HG03066 (cell line): Measurements from ENCODE around the gene NKAIN2.
"Not testable (repeated sequence)": the region's sequence is repeated elsewhere in the genome, so short reads cannot be mapped to it uniquely, and the experiment has no call there.

ENCODE experiments used
- ATAC-seq: cut with Tn5 transposase; IDR thresholded peaks from one replicate; pipeline ENCODE4 v1.9.1; 2021; ENCODE audit warnings: low read depth; ENCODE audit not compliant: unreplicated experiment

NKAIN2 gene

DNA sequence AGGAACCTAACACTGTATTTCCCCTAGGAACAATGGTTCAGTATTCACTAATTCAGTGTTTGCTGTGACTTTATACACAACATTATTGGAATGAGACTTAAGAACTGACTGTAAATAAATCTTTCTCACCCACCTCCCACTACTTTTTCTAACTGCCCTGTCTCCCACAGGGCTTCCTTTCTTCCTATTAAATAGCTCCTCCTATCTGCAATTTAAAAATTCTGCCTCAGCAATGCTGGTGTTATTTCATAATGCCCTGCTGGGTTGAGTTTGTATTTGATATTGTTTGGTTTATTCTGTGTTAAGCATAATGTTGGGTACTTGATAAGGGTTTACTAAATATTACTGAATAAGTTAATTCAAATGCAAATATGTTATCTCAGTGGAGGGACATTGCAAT, 585.5 kb downstream of the NKAIN2 start:
- no peak for ATAC-seq

DNA sequence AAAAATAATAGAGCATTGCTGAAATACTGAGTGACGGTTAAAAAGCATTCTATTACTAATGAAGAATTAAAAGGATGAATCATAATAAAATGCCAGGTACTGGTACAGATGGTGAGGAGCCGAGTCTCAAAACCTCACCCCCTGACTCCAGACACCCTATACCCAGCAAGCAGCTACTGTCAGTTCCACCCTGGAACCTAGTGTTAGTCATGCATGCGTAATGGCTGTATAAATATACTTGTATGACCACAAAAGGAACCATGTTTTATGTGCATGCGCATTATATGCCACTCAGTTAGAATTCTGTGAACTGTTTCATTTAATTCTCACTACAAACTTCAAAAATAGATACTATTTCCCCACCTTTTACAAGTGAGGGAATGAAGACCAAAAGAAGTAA, 589.9 kb downstream of the NKAIN2 start:
- ATAC-seq: no peak

DNA sequence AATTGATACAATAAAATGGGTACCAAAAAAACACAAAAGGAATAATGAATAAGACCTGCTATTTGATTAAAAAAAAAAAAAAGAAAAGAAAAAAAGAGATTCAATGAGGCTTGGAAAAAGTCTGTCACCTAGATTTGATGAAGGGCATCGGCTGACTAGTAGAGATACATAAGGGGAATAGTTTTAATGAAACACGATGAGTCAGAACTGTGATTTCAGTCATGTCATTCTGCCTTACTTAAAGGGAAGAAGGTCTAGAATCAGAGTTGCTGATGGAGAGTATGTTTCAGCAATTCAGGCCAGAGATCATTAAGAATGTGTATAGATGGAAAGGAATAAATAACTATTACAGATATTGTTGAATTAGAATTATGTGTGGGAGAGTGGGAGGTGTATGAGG, 592.7 kb downstream of the NKAIN2 start:
- ATAC-seq: no peak

DNA sequence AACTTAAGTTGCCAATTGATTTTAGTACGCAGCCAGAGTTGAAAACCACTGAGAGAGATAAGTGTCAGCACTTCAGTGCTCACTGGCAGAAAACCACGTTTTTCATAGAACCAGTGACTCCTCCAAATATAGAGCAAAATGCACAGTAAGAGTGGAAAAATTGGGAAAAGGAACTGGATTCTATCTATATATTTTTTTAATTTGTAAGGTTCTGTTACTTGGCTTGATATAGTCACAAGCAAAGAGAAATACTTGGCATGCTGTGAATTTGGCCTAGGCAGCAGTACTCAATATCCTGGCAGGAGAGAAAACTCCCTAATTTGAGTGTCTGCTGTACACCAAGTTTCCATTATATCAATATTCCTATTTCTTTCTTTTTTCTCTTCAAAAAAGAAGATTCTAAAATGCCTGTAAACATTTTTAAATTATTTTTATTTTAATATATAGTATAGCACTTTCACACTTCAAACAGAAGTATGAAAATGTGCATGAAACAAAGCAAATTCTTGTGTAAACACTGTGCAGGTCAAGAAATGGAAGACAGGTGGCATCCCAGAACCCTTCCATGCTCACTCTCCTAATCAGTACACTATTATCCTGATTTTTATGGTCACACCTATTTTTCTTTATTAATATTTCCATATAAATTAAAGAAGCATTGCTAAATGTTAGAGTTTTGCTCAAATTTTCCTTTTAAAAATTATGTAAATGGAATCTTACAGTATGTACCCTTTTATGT, 596.8 kb downstream of the NKAIN2 start:
- no peak for ATAC-seq

DNA sequence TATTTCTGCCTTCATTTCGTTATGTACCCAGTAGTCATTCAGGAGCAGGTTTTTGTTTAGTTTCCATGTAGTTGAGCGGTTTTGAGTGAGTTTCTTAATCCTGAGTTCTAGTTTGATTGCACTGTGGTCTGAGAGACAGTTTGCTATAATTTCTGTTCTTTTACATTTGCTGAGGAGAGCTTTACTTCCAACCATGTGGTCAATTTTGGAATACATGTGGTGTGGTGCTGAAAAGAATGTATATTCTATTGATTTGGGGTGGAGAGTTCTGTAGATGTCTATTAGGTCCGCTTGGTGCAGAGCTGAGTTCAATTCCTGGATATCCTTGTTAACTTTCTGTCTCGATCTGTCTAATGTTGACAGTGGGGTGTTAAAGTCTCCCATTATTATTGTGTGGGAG, 606.8 kb downstream of the NKAIN2 start:
- ATAC-seq: not testable (repeated sequence)

DNA sequence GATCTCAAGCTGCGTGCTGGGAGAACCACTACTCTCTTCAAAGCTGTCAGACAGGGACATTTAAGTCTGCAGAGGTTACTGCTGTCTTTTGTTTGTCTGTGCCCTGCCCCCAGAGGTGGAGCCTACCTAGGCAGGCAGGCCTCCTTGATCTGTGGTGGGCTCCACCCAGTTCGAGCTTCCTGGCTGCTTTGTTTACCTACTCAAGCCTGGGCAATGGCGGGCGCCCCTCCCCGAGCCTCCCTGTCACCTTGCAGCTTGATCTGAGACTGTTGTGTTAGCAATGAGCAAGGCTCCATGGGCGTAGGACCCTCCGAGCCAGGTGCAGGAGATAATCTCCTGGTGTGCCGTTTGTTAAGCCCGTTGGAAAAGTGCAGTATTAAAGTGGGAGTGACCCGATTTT, 609.0 kb downstream of the NKAIN2 start:
- not testable (repeated sequence) for ATAC-seq

DNA sequence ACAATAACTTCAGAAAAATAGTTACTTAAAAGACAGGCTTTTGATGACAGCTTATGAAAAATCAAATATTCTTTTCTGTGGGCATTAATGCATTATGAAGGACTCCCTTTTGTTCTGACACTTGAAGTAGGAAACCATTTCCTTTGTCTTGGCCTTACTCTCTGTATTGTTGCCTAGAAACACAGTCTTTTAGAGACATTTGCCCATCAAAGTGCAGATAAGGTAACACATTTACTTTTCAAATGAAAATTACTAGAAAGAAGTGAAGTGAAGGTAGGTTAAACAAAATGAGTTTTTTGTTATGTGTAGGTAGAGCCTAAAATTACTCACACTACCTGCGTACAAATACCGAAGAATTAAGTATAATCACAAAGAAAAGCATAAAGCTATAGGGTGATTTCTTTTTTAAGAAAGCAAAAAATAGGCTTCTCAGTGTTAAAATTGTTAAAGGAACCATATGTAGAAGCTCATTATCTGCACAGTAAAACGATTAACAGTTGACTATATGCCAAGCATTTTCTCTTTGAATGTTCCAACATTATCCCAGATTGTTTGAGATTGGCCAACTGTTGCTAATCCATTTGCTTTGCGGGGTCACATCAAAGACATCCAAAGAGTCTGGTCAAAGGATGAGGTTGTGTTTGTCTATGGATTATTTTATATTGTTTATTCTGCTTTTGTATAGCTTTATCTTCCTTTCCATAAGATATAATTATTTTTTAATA, 616.6 kb downstream of the NKAIN2 start:
- no peak for ATAC-seq

DNA sequence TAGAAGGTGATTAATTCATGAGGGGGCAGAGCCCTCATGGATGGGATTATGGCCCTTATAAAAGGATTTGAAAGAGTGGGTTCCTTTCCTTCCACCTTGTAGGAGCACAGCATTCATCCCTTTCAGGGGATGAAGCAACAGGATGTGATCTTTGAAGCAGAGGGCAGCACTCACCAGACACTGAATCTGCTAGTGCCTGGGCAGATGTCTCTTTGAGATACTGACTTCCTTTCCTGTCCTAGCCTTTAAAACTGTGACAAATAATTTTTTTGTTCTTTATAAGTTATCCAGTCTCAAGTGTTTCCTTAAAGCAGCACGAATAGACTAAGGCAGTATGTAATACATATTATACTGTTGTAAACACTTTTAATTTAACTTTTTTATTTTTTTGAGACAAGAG, 620.0 kb downstream of the NKAIN2 start:
- ATAC-seq: no peak

DNA sequence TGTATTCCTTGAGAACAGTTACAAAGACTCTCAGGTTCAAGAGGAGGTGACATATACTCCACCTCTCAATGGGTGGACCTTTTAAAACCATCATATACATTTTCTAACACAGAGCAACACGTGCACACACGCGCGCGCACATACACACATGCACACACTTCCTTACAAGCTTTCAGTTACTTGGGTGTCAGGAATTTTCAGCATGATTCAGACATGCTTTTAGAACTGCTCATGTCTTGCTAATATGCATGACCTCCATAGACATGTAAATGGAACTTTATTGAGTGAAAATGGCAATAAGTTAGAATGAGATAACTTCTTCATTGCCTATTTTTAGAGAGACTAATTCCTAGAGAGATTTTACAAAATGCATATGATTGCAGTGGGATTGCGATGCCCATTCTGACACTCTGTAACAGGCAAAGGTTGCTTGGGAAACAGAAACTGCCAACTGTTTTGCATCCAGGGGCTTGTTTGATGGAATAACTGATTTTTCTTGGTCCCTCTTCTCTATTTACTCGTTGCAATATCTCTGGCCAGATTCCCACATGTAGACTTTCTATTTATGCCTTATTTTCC, 627.2 kb downstream of the NKAIN2 start:
- ATAC-seq: no peak

DNA sequence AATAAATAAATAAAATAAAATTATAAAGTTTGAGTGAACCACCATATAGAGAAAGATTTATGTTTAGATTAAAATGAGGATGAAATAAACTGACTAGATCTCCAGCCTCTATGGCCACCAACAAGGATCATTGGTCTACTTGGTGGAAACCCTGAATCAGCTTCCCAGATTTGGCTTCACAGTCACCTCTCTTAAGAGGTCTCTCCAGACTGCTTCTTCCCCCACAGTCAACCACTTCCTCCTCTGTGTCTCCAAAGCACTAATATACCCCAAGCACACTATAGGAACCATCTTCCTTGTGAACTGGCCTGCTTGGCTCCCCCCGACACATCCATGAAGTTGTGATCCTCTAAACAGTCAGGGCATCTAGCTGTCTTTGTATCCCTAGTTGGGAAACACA, 629.0 kb downstream of the NKAIN2 start:
- ATAC-seq: no peak

DNA sequence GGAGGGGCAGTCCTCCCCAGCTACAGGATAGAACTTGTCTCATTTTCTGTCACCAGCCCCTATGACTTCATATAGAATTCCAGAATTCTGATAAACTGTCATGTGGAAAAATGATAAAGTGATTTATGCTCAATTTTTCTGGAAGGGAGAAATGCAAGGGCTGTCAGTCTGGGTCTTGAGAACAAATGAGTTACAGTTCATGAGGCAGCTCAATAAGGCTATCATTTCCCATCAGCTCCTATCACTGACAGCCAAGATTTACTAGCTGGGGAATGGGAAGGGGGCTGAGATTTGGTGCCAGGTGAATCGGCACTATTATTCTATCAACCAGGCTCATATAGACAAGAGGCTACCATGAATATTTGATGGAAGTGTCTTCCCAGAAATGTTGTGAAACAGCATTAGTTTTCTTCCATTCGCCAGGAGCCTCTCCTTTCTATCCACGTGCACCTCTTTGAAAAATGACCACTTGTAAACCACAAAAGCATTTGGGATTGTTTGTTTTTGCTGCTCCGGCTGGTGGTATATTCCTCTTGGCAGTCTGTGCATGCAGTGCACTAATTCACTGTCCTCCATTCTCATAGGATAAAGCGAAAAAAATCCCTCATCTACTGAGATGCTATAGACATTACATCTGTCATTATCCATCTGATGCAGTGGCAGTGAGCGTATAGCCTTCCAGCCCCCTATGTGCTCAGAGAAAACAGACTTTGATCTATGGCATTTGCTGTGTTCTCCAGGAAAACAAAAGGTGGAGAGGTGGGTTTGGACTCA, 629.9 kb downstream of the NKAIN2 start:
- ATAC-seq: no peak

DNA sequence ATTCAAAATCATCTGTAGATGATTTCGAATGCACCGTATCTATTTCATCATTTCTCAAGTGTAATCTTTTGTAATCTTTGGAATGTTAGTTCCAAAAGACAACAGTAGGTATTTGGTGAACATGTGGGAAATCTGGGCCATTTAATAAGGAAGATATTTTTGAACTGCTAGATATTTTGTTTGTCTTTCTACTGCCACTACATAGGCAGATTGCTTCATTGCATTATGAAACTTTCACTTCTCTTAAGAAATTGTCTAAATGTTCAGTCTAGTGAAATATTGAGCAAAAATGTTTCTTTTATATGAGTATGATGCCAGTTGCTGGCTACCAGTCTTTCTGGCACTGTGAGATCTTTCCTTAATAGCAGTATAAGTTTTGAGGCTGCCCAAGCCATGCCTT, 630.8 kb downstream of the NKAIN2 start:
- no peak for ATAC-seq

DNA sequence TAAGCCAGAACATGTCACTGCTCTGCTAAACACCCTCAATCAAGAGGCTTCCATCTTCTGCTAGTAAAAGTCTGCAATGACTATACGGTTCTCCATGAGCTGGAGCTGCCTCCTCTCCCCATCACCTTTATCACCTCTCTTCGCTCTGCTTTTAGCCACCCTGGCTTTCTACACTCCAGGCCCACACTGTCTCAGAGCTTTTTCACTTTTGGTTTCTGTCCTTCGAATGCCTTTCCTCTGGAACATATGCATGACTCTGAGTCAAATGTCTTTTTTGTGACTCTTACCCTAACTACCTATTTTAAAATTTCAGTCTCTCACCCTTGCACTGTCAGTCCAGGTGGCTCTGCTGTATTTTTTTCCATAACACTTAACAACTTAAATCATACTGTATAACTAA, 633.1 kb downstream of the NKAIN2 start:
- ATAC-seq: no peak

DNA sequence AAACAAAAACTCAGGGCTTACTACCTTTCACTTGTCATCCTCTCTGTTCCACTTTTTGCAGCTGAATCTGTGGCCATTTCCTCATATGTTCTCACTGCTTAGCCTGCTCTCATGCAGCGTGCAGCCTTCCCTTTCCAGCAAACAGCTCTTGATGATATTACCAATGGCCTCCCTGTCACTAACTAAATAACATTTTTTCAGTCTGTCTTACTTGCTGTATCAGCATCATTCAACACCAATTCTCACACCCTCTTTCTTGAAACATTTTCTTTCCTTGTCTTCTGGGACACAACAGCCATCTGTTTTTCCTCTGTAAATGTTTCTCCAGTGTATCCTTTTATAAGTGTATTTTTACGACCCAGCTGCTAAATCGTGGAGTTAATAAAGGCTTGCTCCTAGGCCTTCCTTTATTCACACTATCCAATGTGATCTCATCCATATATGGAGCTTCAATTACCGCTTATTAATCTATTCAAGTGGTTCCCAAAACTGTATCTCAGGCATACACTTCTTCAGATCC, 634.9 kb downstream of the NKAIN2 start:
- no peak for ATAC-seq

DNA sequence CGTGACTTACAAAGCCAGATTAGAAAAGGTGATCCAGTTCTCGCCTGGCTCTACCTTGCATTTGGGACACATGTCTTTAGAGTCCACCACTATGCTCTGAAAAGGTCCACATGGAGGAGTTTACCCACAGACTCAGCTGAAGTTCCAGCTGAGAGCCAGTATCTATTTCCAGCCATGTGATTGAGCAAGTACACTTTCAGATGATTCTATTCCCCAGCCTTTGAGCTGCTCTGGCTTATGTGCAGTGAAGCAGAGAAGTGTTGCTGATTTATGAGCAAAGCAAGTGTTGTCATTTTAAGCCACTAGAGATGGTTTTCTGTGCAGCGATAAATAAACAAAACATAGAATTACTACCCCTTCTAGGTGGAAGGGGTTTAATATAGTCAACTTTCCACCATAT, 637.8 kb downstream of the NKAIN2 start:
- no peak for ATAC-seq

DNA sequence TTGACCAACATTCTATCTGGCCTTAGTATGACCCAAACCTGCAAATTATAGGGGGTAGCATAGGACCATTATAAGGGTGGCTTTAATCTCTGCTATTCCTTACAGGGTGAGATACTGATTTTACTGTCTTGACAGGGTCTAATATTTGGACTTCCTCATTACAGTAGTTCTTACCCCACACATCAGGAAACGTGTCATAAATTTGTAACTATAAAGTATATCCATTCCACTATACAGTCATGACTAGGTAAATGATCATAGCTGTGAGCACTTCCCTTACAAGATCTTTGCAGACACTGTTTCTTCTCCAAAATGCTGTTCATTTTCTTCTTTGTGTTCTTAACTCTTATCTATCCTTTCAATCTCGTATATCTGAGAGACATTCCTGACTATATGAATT, 639.9 kb downstream of the NKAIN2 start:
- ATAC-seq: no peak

DNA sequence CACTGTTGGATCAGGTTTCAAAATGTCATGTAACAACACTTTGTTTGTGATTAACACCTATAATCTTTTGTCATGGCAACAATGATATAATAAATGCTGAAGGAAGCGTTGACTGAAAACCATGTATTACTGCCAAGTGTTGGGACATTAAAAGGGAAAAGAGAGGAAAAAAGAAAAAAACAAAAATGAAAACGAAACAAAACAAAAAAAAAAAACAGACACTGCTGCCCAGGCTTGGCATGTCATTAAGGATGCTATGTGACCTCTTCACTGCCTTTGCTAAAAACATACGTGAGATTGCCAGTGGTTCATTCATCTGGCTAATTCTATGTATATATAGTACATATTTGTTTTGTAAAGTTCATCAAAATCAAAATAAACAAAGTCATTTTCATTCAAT, 641.9 kb downstream of the NKAIN2 start:
- ATAC-seq: no peak

DNA sequence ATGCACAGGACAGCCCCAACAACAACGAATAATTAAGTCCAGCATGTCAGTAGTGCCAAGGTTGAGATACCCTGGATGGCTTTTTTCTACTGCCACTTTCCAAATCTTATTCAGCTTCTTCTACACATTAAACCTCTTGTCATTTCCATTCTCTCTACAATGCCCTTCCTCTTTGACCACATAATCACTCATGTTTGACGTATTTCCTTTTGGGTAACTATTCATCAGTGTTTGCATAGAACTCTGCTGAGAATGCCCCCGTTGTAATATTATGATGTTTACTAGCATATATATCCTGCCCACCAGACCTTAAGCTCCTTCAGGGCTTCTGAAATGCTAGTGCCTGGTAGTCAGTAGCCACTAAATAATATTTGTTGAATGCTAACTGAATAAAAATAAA, 643.3 kb downstream of the NKAIN2 start:
- no peak for ATAC-seq

DNA sequence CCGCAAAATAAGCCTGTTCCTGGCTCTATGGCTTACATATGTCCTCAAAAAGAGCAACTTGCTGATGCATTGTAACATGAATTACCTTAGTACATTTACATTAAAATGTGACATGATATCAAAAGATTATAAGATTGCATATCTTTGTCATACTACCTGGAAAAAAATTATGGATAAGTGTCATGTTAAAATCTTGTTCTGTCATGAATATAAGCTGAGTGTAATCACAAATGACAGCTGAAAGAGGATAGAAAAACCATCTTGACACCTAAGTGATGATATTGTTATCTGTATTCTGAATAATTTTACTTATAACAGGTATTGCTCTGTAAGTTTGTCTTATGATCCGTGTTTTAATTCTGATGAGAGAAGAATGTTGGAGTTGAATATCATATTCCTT, 655.6 kb downstream of the NKAIN2 start:
- no peak for ATAC-seq

DNA sequence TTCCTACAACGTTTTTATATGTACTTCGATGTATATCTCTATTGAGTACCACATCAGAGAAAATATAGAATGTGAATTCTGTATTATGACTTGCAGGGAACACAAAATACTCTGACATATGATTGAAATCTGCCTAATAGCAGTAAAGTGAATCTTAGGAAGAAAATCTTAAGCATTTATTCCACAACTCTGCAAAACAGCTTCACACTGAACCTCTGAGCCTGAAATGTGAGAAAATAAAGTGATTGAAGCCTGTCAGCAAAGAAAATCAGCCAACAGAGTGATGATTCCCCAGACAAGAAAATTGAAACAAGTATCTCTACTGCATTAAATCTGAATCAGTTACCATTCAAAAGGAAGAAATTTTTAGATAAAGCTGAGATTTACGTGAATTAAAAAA, 659.1 kb downstream of the NKAIN2 start:
- ATAC-seq: no peak

DNA sequence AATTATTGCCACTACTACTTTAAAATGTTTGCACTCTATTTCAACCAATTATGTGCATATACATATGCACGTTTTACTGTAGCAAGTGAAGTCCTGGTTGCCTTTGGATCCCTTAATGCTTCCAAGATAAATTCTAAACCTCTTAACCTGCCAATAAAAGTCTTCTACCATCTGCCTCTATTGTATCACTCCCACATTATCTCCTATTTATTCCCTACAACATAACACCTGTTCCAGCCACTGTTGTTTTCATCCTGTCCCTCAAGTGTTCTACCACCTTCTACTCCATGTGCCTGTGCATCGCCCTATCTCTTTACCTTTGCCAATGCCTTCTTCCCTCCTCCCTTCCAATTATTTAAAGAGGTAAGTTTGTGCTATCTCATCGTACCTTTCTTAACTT, 659.6 kb downstream of the NKAIN2 start:
- ATAC-seq: no peak
